ENCODE measurements around the gene ZEB2. TPM values are rescaled to one million over a fixed set of nuclear protein-coding genes. Genes with fewer than 3 reads are reported as not detected.

ZEB2 gene
- total and polyA plus RNA-seq, 2 donors (not counting 3 experiments of a cell fraction or from before 2014, with no cell fraction given), result 17.9 to 49.6 TPM

GRCh38 chr2:144511937-144512336 lies 8.0 kb downstream of the ZEB2 start:
- intact Hi-C loops (cut with micrococcal nuclease) (loop anchor here (10.0 kb wide), 4 partner anchors 417 to 1803 kb away; no protein-coding TSS in a partner anchor), dilution Hi-C loops (cut with MboI; ENCODE audit: extremely low pct_ligation_motif_present, low sequenced_read_pairs) (loop anchor here (25.0 kb wide), 1 partner anchor 150 kb away; no protein-coding TSS in a partner anchor)
- Histone ChIP-seq H3K27me3 (ENCODE audit: control insufficient read depth in 2 of 2, insufficient read depth in 2 of 2, low read length in 2 of 2) (no peaks in the 10 kb centered on the region), H3K9me1 (replicated peaks; ENCODE audit: control insufficient read depth, extremely low read depth, insufficient read depth, low read length) (no peaks in the 10 kb centered on the region), H3K9ac (replicated peaks; ENCODE audit: extremely low read depth, insufficient read depth, low read length) (no peak overlapping the region), H2AFZ (ENCODE audit: low read depth, low read length) (no peak overlapping the region), H3K36me3 (ENCODE audit: control insufficient read depth in 2 of 2, extremely low read depth in 1 of 2, insufficient read depth in 2 of 2, low read length in 2 of 2) (no peaks in the 10 kb centered on the region), H3K79me2 (ENCODE audit: control insufficient read depth, insufficient read depth, low read length) (peaks cover 91% of the 10 kb centered on the region), H3K4me3 (replicated peaks in 1 of 3; ENCODE audit: insufficient read depth in 1 of 3, low read depth in 1 of 3, low read length in 3 of 3) (no peak overlapping the region), H3K4me2 (ENCODE audit: insufficient read depth, low read length) (peak overlapping the region; percentile 71), H3K4me1 (ENCODE audit: control insufficient read depth, extremely low read depth, insufficient read depth, low read length) (peaks cover 48% of the 10 kb centered on the region), H4K20me1 (replicated peaks; ENCODE audit: control insufficient read depth, extremely low read depth, insufficient read depth, low read length) (no peaks in the 10 kb centered on the region), H3K27ac (ENCODE audit: insufficient read depth, low read depth, low read length) (no peak overlapping the region), H3K9me3 (replicated peaks; ENCODE audit: control insufficient read depth, insufficient read depth, low read length) (no peaks in the 10 kb centered on the region)
- no TSS peak for BruUV-seq (replicated peaks)
- CTCF ChIA-PET, result no interaction called here
- POLR2A ChIA-PET, result no interaction called here
- FAIRE-seq (no peak), DNase-seq (ENCODE audit: low read depth, low spot score) (peak; percentile 41)
- no peak for TF ChIP-seq MYC (IDR thresholded peaks at IDR 0.05; ENCODE audit: low read depth, low read length)

DNA sequence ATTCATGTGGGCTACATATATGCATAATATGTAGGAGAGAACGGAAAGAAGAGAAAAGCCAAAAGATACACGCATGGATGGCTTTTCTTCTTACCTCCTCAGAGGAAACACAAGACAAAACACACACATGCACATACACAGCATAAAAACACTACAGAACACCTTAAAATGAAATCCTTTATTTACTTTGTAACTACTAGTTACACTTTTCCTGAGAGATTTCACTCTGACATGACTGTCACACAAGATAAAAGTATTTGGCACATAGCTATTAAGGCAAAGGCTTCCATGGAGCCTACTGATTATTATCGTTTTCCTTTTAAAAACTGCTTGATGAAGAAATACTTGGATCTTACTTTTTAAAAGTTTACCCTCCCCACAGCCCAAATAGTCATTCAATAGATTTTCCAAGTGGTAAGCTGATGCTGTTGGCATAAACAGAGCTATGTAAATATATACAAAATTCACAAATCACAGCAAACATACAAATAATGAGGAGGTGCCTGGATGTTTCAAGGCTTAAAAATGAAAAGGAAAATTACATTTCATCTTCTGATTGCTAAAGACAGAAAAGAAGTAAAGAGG lies 8.6 kb downstream of the ZEB2 start:
- dilution Hi-C loops (cut with MboI; ENCODE audit: extremely low pct_ligation_motif_present, low sequenced_read_pairs) (loop anchor here (25.0 kb wide), 1 partner anchor 149 kb away; no protein-coding TSS in a partner anchor), intact Hi-C loops (cut with micrococcal nuclease) (loop anchor here (10.0 kb wide), 4 partner anchors 417 to 1803 kb away; no protein-coding TSS in a partner anchor)
- Histone ChIP-seq H3K9me3 (replicated peaks; ENCODE audit: control insufficient read depth, insufficient read depth, low read length) (no peaks in the 10 kb centered on the region), H3K9me1 (replicated peaks; ENCODE audit: control insufficient read depth, extremely low read depth, insufficient read depth, low read length) (no peaks in the 10 kb centered on the region), H2AFZ (ENCODE audit: low read depth, low read length) (no peak overlapping the region), H3K27me3 (ENCODE audit: control insufficient read depth in 2 of 2, insufficient read depth in 2 of 2, low read length in 2 of 2) (no peaks in the 10 kb centered on the region), H3K4me2 (ENCODE audit: insufficient read depth, low read length) (peak overlapping the region; percentile 17), H3K9ac (replicated peaks; ENCODE audit: extremely low read depth, insufficient read depth, low read length) (peak overlapping the region; percentile 12), H3K36me3 (ENCODE audit: control insufficient read depth in 2 of 2, extremely low read depth in 1 of 2, insufficient read depth in 2 of 2, low read length in 2 of 2) (no peaks in the 10 kb centered on the region), H3K4me1 (ENCODE audit: control insufficient read depth, extremely low read depth, insufficient read depth, low read length) (peaks cover 48% of the 10 kb centered on the region), H4K20me1 (replicated peaks; ENCODE audit: control insufficient read depth, extremely low read depth, insufficient read depth, low read length) (no peaks in the 10 kb centered on the region), H3K4me3 (replicated peaks in 1 of 3; ENCODE audit: insufficient read depth in 1 of 3, low read depth in 1 of 3, low read length in 3 of 3) (no peak overlapping the region), H3K79me2 (ENCODE audit: control insufficient read depth, insufficient read depth, low read length) (peaks cover 88% of the 10 kb centered on the region), H3K27ac (ENCODE audit: insufficient read depth, low read depth, low read length) (no peak overlapping the region)
- ChIA-PET CTCF (interaction anchor here (1.3 kb wide), 1 partner anchor 62 kb away, joined by 4 read pairs; no protein-coding TSS in a partner anchor), POLR2A (no interaction called here)
- DNase-seq (ENCODE audit: low read depth, low spot score) (peak; percentile 35), FAIRE-seq (no peak)
- TF ChIP-seq EZH2 (IDR thresholded peaks at IDR 0.05; ENCODE audit: borderline replicate concordance, low read depth, low read length, severe bottlenecking), result no peak
- TF ChIP-seq JUN (IDR thresholded peaks at IDR 0.05; ENCODE audit: borderline replicate concordance, insufficient read depth, insufficient read length, low read depth), result no peak
- no peak for TF ChIP-seq POLR2AphosphoS5 (IDR thresholded peaks at IDR 0.05; ENCODE audit: insufficient read depth, low read depth, low read length)
- TF ChIP-seq POLR2A (IDR thresholded peaks at IDR 0.05; ENCODE audit: low read depth, low read length), result no peak
- TF ChIP-seq, protein P1, sequence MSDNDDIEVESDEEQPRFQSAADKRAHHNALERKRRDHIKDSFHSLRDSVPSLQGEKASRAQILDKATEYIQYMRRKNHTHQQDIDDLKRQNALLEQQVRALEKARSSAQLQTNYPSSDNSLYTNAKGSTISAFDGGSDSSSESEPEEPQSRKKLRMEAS (IDR thresholded peaks at IDR 0.05; ENCODE audit: insufficient read depth, insufficient read length), result no peak
- no peak for TF ChIP-seq MYC (IDR thresholded peaks at IDR 0.05; ENCODE audit: low read depth, low read length)
- no peak for TF ChIP-seq FOS (IDR thresholded peaks at IDR 0.05; ENCODE audit: borderline replicate concordance, insufficient read depth, low read length)
- TF ChIP-seq GATA2 (IDR thresholded peaks at IDR 0.05; ENCODE audit: insufficient read depth, insufficient read length, low read depth, low read length), result no peak
- TF ChIP-seq CTCF (IDR thresholded peaks at IDR 0.05; ENCODE audit: extremely low read depth in 1 of 2, insufficient read depth in 1 of 2, low read depth in 1 of 2, low read length in 2 of 2), result no peak
- no TSS peak for BruUV-seq (replicated peaks)

Measured in endothelial cell of umbilical vein (primary cell).